ENCODE measurements around the gene MOSPD3. TPM values are rescaled to one million over a fixed set of nuclear protein-coding genes. Genes with fewer than 3 reads are reported as not detected.

Gene MOSPD3
- total and polyA plus RNA-seq, 2 of the 13 experiments (the other 11 are each of a cell fraction or from before 2014, with no cell fraction given): 7.6 to 8.8 TPM

- TF ChIP-seq TFDP2 (CRISPR knock-in tag; IDR thresholded peaks at IDR 0.05) (peak; percentile 80), ATF6 (CRISPR knock-in tag; conservative IDR thresholded peaks at IDR 0.05) (no peak; the same call in 1 of the 2 replicates), ZNF772 (CRISPR knock-in tag; IDR thresholded peaks at IDR 0.05) (peak; percentile 74; the same call in 1 of the 2 replicates), GPBP1L1 (CRISPR knock-in tag; IDR thresholded peaks at IDR 0.05) (no peak), BRD4 (CRISPR knock-in tag; IDR thresholded peaks at IDR 0.05) (peak; percentile 57), MED1 (CRISPR knock-in tag; IDR thresholded peaks at IDR 0.05) (peak; percentile 91), TP53 (CRISPR knock-in tag; conservative IDR thresholded peaks at IDR 0.05) (no peak), GABPA (IDR thresholded peaks at IDR 0.05; ENCODE audit: low read depth, low read length) (no peak), GABPA (CRISPR knock-in tag; IDR thresholded peaks at IDR 0.05; ENCODE audit: low read depth) (no peak), TBX2 (CRISPR knock-in tag; IDR thresholded peaks at IDR 0.05; ENCODE audit: borderline replicate concordance) (peak; percentile 79; the same call in 1 of the 2 replicates), IKZF5 (CRISPR knock-in tag; IDR thresholded peaks at IDR 0.05) (peak; percentile 94), JDP2 (CRISPR knock-in tag; IDR thresholded peaks at IDR 0.05; ENCODE audit: borderline replicate concordance) (peak; percentile 44; the same call in 1 of the 2 replicates), ZNF383 (CRISPR knock-in tag; IDR thresholded peaks at IDR 0.05; ENCODE audit: borderline replicate concordance) (no peak; the same call in 1 of the 2 replicates), FOXO4 (CRISPR knock-in tag; conservative IDR thresholded peaks at IDR 0.05) (no peak), RARG (CRISPR knock-in tag; IDR thresholded peaks at IDR 0.05; ENCODE audit: low read depth) (no peak), ZNF367 (CRISPR knock-in tag; IDR thresholded peaks at IDR 0.05; ENCODE audit: borderline replicate concordance) (no peak), ZSCAN25 (CRISPR knock-in tag; IDR thresholded peaks at IDR 0.05) (no peak), PBX3 (CRISPR knock-in tag; IDR thresholded peaks at IDR 0.05; ENCODE audit: borderline replicate concordance) (no peak), E2F5 (CRISPR knock-in tag; conservative IDR thresholded peaks at IDR 0.05) (no peak), NRL (CRISPR knock-in tag; IDR thresholded peaks at IDR 0.05; ENCODE audit: borderline replicate concordance) (peak; percentile 72; the same call in 1 of the 2 replicates)
Measured at GRCh38 chr7:100568176-100568895, 44.0 kb upstream of the MOSPD3 start (continued).
